Astrocyte of the spinal cord (primary cell): Measurements from ENCODE around the gene IL15RA.

Source experiments
- DNase-seq: peaks from one replicate; pipeline ENCODE4 v3.0.0; 2011; ENCODE audit warnings: low read depth, low spot score
- H3K4me3 ChIP-seq: 2 replicates; pipeline ENCODE4 v1.5.1; 2011; ENCODE audit warnings: low read depth, mild to moderate bottlenecking, low read length, moderate library complexity
- in situ Hi-C: cut with HindIII; loops from 2 replicates; pipeline ENCODE4 v1.10.0; 2017; ENCODE audit warnings: low sequenced_read_pairs
- TF ChIP-seq, protein P1 (sequence below): IDR thresholded peaks from 2 replicates; pipeline ENCODE4 v1.5.1; 2012; ENCODE audit warnings: low read depth, mild to moderate bottlenecking, low read length, inconsistent platforms

Gene IL15RA

GRCh38 chr10:5983774-5984173, 6.4 kb upstream of the IL15RA start:
- DNase-seq: no peak
- in situ Hi-C loops: no loop called here
- no peak overlapping the region for H3K4me3 ChIP-seq
- TF ChIP-seq, protein P1, sequence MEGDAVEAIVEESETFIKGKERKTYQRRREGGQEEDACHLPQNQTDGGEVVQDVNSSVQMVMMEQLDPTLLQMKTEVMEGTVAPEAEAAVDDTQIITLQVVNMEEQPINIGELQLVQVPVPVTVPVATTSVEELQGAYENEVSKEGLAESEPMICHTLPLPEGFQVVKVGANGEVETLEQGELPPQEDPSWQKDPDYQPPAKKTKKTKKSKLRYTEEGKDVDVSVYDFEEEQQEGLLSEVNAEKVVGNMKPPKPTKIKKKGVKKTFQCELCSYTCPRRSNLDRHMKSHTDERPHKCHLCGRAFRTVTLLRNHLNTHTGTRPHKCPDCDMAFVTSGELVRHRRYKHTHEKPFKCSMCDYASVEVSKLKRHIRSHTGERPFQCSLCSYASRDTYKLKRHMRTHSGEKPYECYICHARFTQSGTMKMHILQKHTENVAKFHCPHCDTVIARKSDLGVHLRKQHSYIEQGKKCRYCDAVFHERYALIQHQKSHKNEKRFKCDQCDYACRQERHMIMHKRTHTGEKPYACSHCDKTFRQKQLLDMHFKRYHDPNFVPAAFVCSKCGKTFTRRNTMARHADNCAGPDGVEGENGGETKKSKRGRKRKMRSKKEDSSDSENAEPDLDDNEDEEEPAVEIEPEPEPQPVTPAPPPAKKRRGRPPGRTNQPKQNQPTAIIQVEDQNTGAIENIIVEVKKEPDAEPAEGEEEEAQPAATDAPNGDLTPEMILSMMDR: no peak

DNA sequence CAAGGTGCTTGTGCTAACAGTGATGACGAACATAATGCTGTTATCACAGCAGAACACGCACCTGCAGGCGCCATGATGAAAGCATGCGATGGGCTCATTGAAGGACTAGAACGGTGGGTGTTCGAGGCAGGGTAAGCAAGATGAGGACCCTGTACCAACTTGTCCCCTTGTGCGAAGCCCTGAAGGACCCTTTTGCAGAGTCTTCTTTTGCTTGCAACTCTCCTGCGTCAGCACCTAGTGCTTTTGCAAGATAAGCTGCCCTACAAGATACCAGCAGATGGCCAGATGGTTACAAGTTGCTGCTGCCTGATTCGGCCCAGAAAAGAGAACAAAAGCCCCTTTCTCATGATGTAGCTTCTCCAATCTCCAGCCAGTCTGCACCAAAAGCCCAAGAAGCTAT, 4.2 kb upstream of the IL15RA start:
- DNase-seq: no peak
- in situ Hi-C loops: no loop called here
- TF ChIP-seq, protein P1: no peak
- no peak overlapping the region for H3K4me3 ChIP-seq

DNA sequence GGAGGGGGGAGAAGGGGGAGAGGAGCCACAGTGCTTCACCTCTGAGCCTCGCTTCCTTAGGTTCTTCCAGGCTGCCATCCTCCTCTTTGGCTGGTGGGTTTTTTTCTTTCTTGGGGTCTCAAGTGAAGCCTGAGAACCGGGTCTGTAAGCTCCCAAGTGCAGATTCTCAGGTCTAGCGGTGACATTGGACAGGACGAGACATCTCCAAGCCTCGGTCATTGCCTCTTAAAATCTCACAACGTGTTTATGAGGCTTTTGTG, 817 bp upstream of the IL15RA start:
- H3K4me3 ChIP-seq: no peak overlapping the region
- DNase-seq: no peak
- in situ Hi-C loops: no loop called here
- TF ChIP-seq, protein P1: no peak

DNA sequence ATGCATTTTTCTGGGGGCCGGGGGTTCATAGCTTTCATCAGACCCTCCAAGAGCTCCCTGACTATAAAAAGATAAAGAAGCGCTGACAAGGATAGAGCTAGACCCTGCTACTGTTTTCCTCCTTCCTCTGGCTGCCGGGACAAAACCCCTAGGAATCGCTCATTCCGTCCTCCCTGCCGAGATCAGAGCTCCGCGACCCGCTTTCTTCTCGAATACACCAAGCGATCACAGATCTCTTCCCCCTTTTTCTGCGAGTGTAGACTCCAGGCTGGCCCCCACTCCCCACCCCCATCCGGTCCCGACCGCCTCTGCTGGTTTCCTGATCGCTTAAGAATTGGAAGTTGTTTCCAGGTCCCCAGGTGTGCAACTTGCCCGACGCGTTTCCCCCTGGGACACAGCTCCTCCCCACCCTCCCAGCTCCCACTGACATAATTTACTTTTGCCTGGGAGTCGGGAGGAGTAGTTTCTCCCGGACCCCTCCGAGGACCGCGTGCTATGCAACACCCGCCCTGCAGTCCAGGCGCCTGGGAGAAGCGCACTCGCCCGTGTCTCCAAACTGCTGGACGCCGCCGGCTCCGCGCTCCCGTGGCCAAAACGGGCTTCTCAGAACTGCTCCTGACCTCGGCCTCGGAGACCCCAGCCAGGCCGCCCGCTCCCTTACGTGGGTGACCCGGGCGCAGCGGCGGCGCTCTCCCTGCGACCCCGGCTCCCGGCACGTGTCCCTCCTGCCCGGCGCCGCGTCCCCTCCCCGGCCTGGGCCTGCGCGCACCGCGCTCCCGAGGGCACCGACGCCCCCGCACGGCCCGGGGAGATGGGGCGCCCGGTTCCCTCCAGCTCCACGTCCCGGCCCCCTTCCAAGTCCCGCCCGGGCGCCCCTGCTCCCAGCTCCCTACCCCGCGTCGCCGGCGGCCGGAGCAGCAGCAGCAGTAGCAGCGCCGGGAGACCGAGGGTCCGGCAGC, 552 bp downstream of the IL15RA start:
- H3K4me3 ChIP-seq: peak overlapping the region; percentile 63
- TF ChIP-seq, protein P1: no peak
- in situ Hi-C loops: no loop called here
- peak; percentile 37 for DNase-seq

- TF ChIP-seq, protein P1: no peak
- DNase-seq: no peak
- peak overlapping the region; percentile 63 for H3K4me3 ChIP-seq
- in situ Hi-C loops: no loop called here
Observed at GRCh38 chr10:5975641-5976473, 1.5 kb downstream of the IL15RA start.

- in situ Hi-C loops: no loop called here
- no peak overlapping the region for H3K4me3 ChIP-seq
- TF ChIP-seq, protein P1: no peak
- DNase-seq: no peak
Observed at GRCh38 chr10:5973069-5973468, 4.3 kb downstream of the IL15RA start.
